Natural killer cell treated with Interleukin-12 subunit alpha and Interleukin-12 subunit beta and Interleukin-15 and Interleukin-18, amount 100 ng/mL, for 72 hours (primary cell): ENCODE data around the gene SH3D19. TPM values are rescaled to one million over a fixed set of nuclear protein-coding genes. Genes with fewer than 3 reads are reported as not detected.
"Not testable (repeated sequence)": the region's sequence is repeated elsewhere in the genome, so short reads cannot be mapped to it uniquely, and the experiment has no call there.

Experiments used
- ATAC-seq, 2 donors: fragments of 150-1000 bp; cut with Tn5 transposase in 1 of 2; sonication (Bioruptor Pico), chemical (Tn5 transposase) in 1 of 2; 2 replicates each; pipeline ENCODE4 v1.10.0; 2021
- DNase-seq: peaks from one replicate; pipeline ENCODE4 v3.0.0; 2022; ENCODE audit warnings: low spot score
- H3K27ac Mint-ChIP-seq, 2 donors: 1 replicate in 1 of 2; 2 replicates in 1 of 2; pipeline ENCODE4 v1.8.0; 2022; ENCODE audit warnings: mixed read lengths in 2 of 2, mild to moderate bottlenecking in 1 of 2, moderate library complexity in 1 of 2
- H3K27me3 Mint-ChIP-seq, 2 donors: 1 replicate in 1 of 2; 2 replicates in 1 of 2; pipeline ENCODE4 v1.8.0; 2022; ENCODE audit warnings: mixed read lengths in 2 of 2
- H3K36me3 Mint-ChIP-seq: one replicate; pipeline ENCODE4 v1.8.0; 2022; ENCODE audit warnings: mixed read lengths
- H3K4me1 Mint-ChIP-seq, 2 donors: 1 replicate in 1 of 2; 2 replicates in 1 of 2; pipeline ENCODE4 v1.8.0; 2022; ENCODE audit warnings: low read depth in 2 of 2, mixed read lengths in 2 of 2, mild to moderate bottlenecking in 1 of 2
- H3K4me3 Mint-ChIP-seq: one replicate; pipeline ENCODE4 v1.8.0; 2022; ENCODE audit warnings: mixed read lengths
- H3K9me3 Mint-ChIP-seq: 2 replicates; pipeline ENCODE4 v1.8.0; 2022; ENCODE audit warnings: mixed read lengths
- total RNA-seq, 2 donors: library from RNA; stranded (reverse); gene quantifications; one replicate each; pipeline ENCODE4 v1.2.3, GENCODE V29; 2022

Gene SH3D19
- total RNA-seq, 2 donors from 2014 or later, result not detected

- ATAC-seq, result no peak
- no peaks in the 10 kb centered on the region for H3K9me3 Mint-ChIP-seq
- no peak within 1 kb of the TSS for H3K4me3 Mint-ChIP-seq
Observed at GRCh38 chr4:151276787-151277562, 48.4 kb downstream of the SH3D19 start, which contains the start of gene PRSS48. Gene PRSS48, plus strand, starts transcription at chr4:151277161. Its CDS starts 12 bp downstream, at chr4:151277173.

GRCh38 chr4:151268905-151269304 is 56.5 kb downstream of the SH3D19 start:
- ATAC-seq, H3K4me3 Mint-ChIP-seq, H3K9me3 Mint-ChIP-seq, H3K27me3 Mint-ChIP-seq, H3K4me1 Mint-ChIP-seq, H3K27ac Mint-ChIP-seq, DNase-seq, H3K36me3 Mint-ChIP-seq: not testable (repeated sequence)

More at GRCh38 chr4:151276787-151277562, 48.4 kb downstream of the SH3D19 start, which contains the start of gene PRSS48:
- Mint-ChIP-seq H3K4me1 (no peaks in the 10 kb centered on the region), H3K27me3 (peaks cover 7 to 13% of the 10 kb centered on the region in 2 donors), H3K36me3 (no peaks in the 10 kb centered on the region), H3K27ac (no peak within 1 kb of the TSS)
- no peak for DNase-seq

GRCh38 chr4:151267822-151268535 is 57.4 kb downstream of the SH3D19 start:
- Mint-ChIP-seq H3K36me3 (no peaks in the 10 kb centered on the region), H3K27ac (no peak overlapping the region), H3K4me1 (no peaks in the 10 kb centered on the region), H3K9me3 (peaks cover 3% of the 10 kb centered on the region), H3K4me3 (no peak overlapping the region), H3K27me3 (peaks cover 0 to 8% of the 10 kb centered on the region in 2 donors)
- ATAC-seq (no peak), DNase-seq (no peak)

GRCh38 chr4:151267104-151267503 is 58.3 kb downstream of the SH3D19 start:
- no peak for ATAC-seq
- H3K36me3 Mint-ChIP-seq, result no peaks in the 10 kb centered on the region

GRCh38 chr4:151266497-151266896 is 58.9 kb downstream of the SH3D19 start:
- Mint-ChIP-seq H3K4me3 (no peak overlapping the region), H3K27ac (no peak overlapping the region), H3K36me3 (no peaks in the 10 kb centered on the region), H3K27me3 (peaks cover 2 to 11% of the 10 kb centered on the region in 2 donors), H3K9me3 (peaks cover 3% of the 10 kb centered on the region), H3K4me1 (no peaks in the 10 kb centered on the region)
- DNase-seq (no peak), ATAC-seq (no peak)

More at GRCh38 chr4:151267104-151267503, 58.3 kb downstream of the SH3D19 start:
- Mint-ChIP-seq H3K4me1 (no peaks in the 10 kb centered on the region), H3K9me3 (peaks cover 3% of the 10 kb centered on the region), H3K27ac (no peak overlapping the region), H3K27me3 (peaks cover 0 to 8% of the 10 kb centered on the region in 2 donors), H3K4me3 (no peak overlapping the region)
- DNase-seq, result no peak

GRCh38 chr4:151263455-151263854 is 62.0 kb downstream of the SH3D19 start:
- no peak for ATAC-seq
- H3K27me3 Mint-ChIP-seq, result peaks cover 3 to 26% of the 10 kb centered on the region in 2 donors

GRCh38 chr4:151260526-151260925 is 64.9 kb downstream of the SH3D19 start:
- Mint-ChIP-seq H3K27me3 (peaks cover 3 to 31% of the 10 kb centered on the region in 2 donors), H3K36me3 (no peaks in the 10 kb centered on the region)
- ATAC-seq, result no peak

More at GRCh38 chr4:151263455-151263854, 62.0 kb downstream of the SH3D19 start:
- Mint-ChIP-seq H3K9me3 (no peaks in the 10 kb centered on the region), H3K4me1 (no peaks in the 10 kb centered on the region), H3K27ac (no peak overlapping the region), H3K4me3 (no peak overlapping the region), H3K36me3 (no peaks in the 10 kb centered on the region)
- no peak for DNase-seq

GRCh38 chr4:151259752-151260151 is 65.7 kb downstream of the SH3D19 start:
- Mint-ChIP-seq H3K9me3 (no peaks in the 10 kb centered on the region), H3K27ac (no peak overlapping the region)

More at GRCh38 chr4:151260526-151260925, 64.9 kb downstream of the SH3D19 start:
- H3K27ac Mint-ChIP-seq, result no peak overlapping the region
- no peak for DNase-seq
- no peak overlapping the region for H3K4me3 Mint-ChIP-seq
- no peaks in the 10 kb centered on the region for H3K9me3 Mint-ChIP-seq
- no peaks in the 10 kb centered on the region for H3K4me1 Mint-ChIP-seq

GRCh38 chr4:151257704-151258103 is 67.7 kb downstream of the SH3D19 start:
- peaks cover 3 to 23% of the 10 kb centered on the region in 2 donors for H3K27me3 Mint-ChIP-seq
- H3K4me1 Mint-ChIP-seq, result no peaks in the 10 kb centered on the region
- no peak for ATAC-seq
- no peaks in the 10 kb centered on the region for H3K9me3 Mint-ChIP-seq
- no peak overlapping the region for H3K4me3 Mint-ChIP-seq
- no peaks in the 10 kb centered on the region for H3K36me3 Mint-ChIP-seq
- no peak overlapping the region for H3K27ac Mint-ChIP-seq
- DNase-seq, result no peak

More at GRCh38 chr4:151259752-151260151, 65.7 kb downstream of the SH3D19 start:
- DNase-seq, result no peak
- Mint-ChIP-seq H3K4me3 (no peak overlapping the region), H3K36me3 (no peaks in the 10 kb centered on the region), H3K4me1 (no peaks in the 10 kb centered on the region), H3K27me3 (peaks cover 3 to 28% of the 10 kb centered on the region in 2 donors)
- ATAC-seq, result no peak

- ATAC-seq, result no peak
- H3K36me3 Mint-ChIP-seq, result no peaks in the 10 kb centered on the region
- no peak overlapping the region for H3K27ac Mint-ChIP-seq
- H3K4me1 Mint-ChIP-seq, result no peaks in the 10 kb centered on the region
- H3K27me3 Mint-ChIP-seq, result peaks cover 0 to 17% of the 10 kb centered on the region in 2 donors
- H3K4me3 Mint-ChIP-seq, result no peak overlapping the region
- no peak for DNase-seq
- no peaks in the 10 kb centered on the region for H3K9me3 Mint-ChIP-seq
Observed at GRCh38 chr4:151256134-151256533, 69.3 kb downstream of the SH3D19 start.

- not testable (repeated sequence) for H3K9me3 Mint-ChIP-seq, H3K4me3 Mint-ChIP-seq, H3K4me1 Mint-ChIP-seq, H3K36me3 Mint-ChIP-seq, H3K27ac Mint-ChIP-seq, ATAC-seq, DNase-seq
- H3K27me3 Mint-ChIP-seq, result peaks cover 0 to 13% of the 10 kb centered on the region in 2 donors
Observed at GRCh38 chr4:151255680-151256079, 69.7 kb downstream of the SH3D19 start.

GRCh38 chr4:151255226-151255625 is 70.2 kb downstream of the SH3D19 start:
- not testable (repeated sequence) for H3K27ac Mint-ChIP-seq, H3K4me3 Mint-ChIP-seq

GRCh38 chr4:151251603-151252304 is 73.7 kb downstream of the SH3D19 start:
- no peaks in the 10 kb centered on the region for H3K9me3 Mint-ChIP-seq
- no peaks in the 10 kb centered on the region for H3K4me1 Mint-ChIP-seq
- DNase-seq (no peak), ATAC-seq (no peak)
- H3K36me3 Mint-ChIP-seq, result no peaks in the 10 kb centered on the region
- no peak overlapping the region for H3K4me3 Mint-ChIP-seq
- H3K27ac Mint-ChIP-seq, result no peak overlapping the region
- H3K27me3 Mint-ChIP-seq, result no peaks in the 10 kb centered on the region

More at GRCh38 chr4:151255226-151255625, 70.2 kb downstream of the SH3D19 start:
- not testable (repeated sequence) for H3K27me3 Mint-ChIP-seq, H3K4me1 Mint-ChIP-seq, H3K9me3 Mint-ChIP-seq, DNase-seq, H3K36me3 Mint-ChIP-seq, ATAC-seq
